ENCODE measurements around the gene TBL1XR1.

Gene TBL1XR1

GRCh38 chr3:177107461-177108239 lies 89.6 kb downstream of the TBL1XR1 start:
- DNase-seq: no peak
- Histone ChIP-seq H3K4me3 (ENCODE audit: low read depth, low read length) (no peak overlapping the region), H3K36me3 (replicated peaks) (no peaks in the 10 kb centered on the region), H3K27me3 (replicated peaks) (no peaks in the 10 kb centered on the region), H3K27ac (no peak overlapping the region)
- in situ Hi-C loops (cut with HindIII; ENCODE audit: low pct_ligation_motif_present, low sequenced_read_pairs): no loop called here
- TF ChIP-seq CTCF (IDR thresholded peaks at IDR 0.05; ENCODE audit: low read depth, low read length, missing control alignments): no peak

- H3K36me3 ChIP-seq (replicated peaks): no peaks in the 10 kb centered on the region
- DNase-seq: no peak
- no peak overlapping the region for H3K27ac ChIP-seq
- H3K27me3 ChIP-seq (replicated peaks): no peaks in the 10 kb centered on the region
- in situ Hi-C loops (cut with HindIII; ENCODE audit: low pct_ligation_motif_present, low sequenced_read_pairs): no loop called here
- H3K4me3 ChIP-seq (ENCODE audit: low read depth, low read length): no peak overlapping the region
- no peak for TF ChIP-seq CTCF (IDR thresholded peaks at IDR 0.05; ENCODE audit: low read depth, low read length, missing control alignments)
Observed at GRCh38 chr3:177106594-177106993, 90.7 kb downstream of the TBL1XR1 start.

- H3K36me3 ChIP-seq (replicated peaks): no peaks in the 10 kb centered on the region
- in situ Hi-C loops (cut with HindIII; ENCODE audit: low pct_ligation_motif_present, low sequenced_read_pairs): no loop called here
- H3K4me3 ChIP-seq (ENCODE audit: low read depth, low read length): no peak overlapping the region
- no peak for DNase-seq
- H3K27me3 ChIP-seq (replicated peaks): no peaks in the 10 kb centered on the region
- no peak overlapping the region for H3K27ac ChIP-seq
- TF ChIP-seq CTCF (IDR thresholded peaks at IDR 0.05; ENCODE audit: low read depth, low read length, missing control alignments): no peak
Observed at GRCh38 chr3:177106184-177106583, 91.1 kb downstream of the TBL1XR1 start.

GRCh38 chr3:177105623-177106022 lies 91.7 kb downstream of the TBL1XR1 start:
- no peak for DNase-seq
- in situ Hi-C loops (cut with HindIII; ENCODE audit: low pct_ligation_motif_present, low sequenced_read_pairs): no loop called here
- no peak for TF ChIP-seq CTCF (IDR thresholded peaks at IDR 0.05; ENCODE audit: low read depth, low read length, missing control alignments)
- Histone ChIP-seq H3K27me3 (replicated peaks) (no peaks in the 10 kb centered on the region), H3K27ac (no peak overlapping the region), H3K36me3 (replicated peaks) (no peaks in the 10 kb centered on the region), H3K4me3 (ENCODE audit: low read depth, low read length) (no peak overlapping the region)

GRCh38 chr3:177104299-177104992 lies 92.8 kb downstream of the TBL1XR1 start:
- Histone ChIP-seq H3K36me3 (replicated peaks) (no peaks in the 10 kb centered on the region), H3K4me3 (ENCODE audit: low read depth, low read length) (no peak overlapping the region), H3K27me3 (replicated peaks) (no peaks in the 10 kb centered on the region), H3K27ac (no peak overlapping the region)
- no peak for TF ChIP-seq CTCF (IDR thresholded peaks at IDR 0.05; ENCODE audit: low read depth, low read length, missing control alignments)
- in situ Hi-C loops (cut with HindIII; ENCODE audit: low pct_ligation_motif_present, low sequenced_read_pairs): no loop called here
- DNase-seq: no peak

Measured in brain microvascular endothelial cell (primary cell).